GM21515 (cell line): Measurements from ENCODE around the gene NDUFS2.
A peak's percentile ranks its signal among the peaks of the same experiment; 100 is the strongest.

Source experiments
- ATAC-seq: cut with Tn5 transposase; IDR thresholded peaks from one replicate; pipeline ENCODE4 v1.9.1; 2021; ENCODE audit not compliant: unreplicated experiment

Gene NDUFS2

DNA sequence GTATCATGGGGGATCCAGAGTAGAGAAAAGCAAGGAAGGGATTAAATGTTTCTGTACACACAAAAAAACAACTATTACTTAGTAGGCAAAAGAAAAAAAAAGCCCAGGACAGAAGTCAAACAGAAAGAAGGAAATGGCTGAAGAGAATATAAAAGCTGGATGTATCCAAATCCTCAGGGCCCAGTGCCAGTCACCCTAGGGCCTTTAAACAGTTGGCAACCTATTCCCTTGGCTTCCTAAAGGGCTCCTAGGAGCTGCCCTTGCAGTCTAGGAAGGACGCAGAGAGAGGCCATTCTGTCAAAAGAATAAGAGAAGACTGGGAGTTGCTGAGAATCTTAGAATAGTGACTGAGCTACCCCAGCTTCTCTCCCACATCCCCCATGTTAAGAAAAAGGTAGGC lies 29.8 kb upstream of the NDUFS2 start:
- no peak for ATAC-seq

- ATAC-seq, result no peak
These were observed 29.3 kb upstream of the NDUFS2 start for GRCh38 chr1:161172776-161173376.

- no peak for ATAC-seq
These were observed 28.5 kb upstream of the NDUFS2 start for GRCh38 chr1:161173711-161174110.

DNA sequence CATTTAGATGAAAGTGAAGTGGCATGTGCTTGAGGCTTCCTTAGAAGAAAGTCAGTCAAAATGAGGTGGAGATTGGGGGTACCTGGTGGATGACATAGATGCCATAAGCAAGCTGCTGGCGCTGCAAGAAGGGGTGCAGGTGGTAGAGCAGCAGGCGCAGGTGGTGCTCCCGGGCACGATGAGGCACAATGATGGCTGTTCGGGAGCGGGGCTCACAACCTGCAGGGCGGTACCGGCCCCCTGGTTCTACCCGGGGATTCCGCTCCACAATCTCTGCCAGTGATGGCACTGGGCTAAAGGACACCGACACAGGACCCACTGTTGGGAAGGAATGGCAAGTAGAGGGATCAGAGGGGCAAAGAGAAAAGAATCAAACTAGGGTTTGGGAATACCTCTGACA lies 27.3 kb upstream of the NDUFS2 start:
- no peak for ATAC-seq

- ATAC-seq, result no peak
These were observed 26.3 kb upstream of the NDUFS2 start for GRCh38 chr1:161175771-161176453.

- peak; percentile 2 for ATAC-seq
These were observed 25.6 kb upstream of the NDUFS2 start for GRCh38 chr1:161176468-161177111.

DNA sequence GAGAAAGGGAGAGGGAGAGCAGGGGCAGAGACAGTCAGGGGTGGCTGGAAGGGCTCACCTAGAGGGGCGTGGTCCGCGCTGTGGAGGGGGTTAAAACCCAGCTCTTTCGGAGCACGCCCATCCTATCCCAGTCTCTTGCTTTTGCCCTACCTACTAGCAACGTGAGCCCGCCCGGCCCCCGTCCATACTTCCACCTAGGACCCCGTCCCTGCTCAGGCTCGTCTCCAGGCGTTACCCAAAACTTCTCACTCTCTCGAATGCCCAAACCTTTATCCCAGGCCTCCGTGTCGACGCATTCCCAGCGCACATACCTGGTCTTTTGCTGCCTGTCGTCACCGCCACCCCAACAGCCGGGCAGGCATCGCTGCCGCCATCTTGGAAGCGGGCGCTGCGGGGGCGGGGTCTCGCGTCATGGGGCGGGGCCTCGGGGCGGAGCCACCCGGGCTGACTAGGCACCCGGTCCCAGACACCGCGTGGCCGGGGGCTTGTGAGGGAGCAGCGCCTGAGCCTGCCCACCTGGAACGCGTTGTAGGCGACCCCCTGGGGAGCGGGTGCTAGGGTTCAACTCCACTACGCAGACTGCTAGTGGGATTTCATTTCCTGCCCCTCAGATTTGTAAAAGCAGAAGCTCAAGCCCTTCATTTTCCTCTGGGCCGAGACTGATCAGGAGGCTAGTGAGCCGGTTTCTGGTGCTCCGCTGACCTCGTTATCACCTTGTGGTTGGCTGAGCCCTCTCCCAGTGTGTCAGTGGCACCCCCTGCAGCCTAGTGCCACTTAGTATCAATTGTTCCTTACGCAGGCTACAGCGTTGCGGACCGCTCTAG lies 24.8 kb upstream of the NDUFS2 start, which contains the start of gene B4GALT3:
Gene B4GALT3, minus strand, starts transcription at position 396 of the 824 bp plus-strand sequence. CDS start 1,447 bp downstream, outside the sequence.
- peak; percentile 73 for ATAC-seq

- no peak for ATAC-seq
These were observed 24.3 kb upstream of the NDUFS2 start for GRCh38 chr1:161177936-161178244.

GRCh38 chr1:161179698-161180097 lies 22.5 kb upstream of the NDUFS2 start:
- no peak for ATAC-seq

GRCh38 chr1:161180639-161181038 lies 21.5 kb upstream of the NDUFS2 start:
- ATAC-seq, result no peak

DNA sequence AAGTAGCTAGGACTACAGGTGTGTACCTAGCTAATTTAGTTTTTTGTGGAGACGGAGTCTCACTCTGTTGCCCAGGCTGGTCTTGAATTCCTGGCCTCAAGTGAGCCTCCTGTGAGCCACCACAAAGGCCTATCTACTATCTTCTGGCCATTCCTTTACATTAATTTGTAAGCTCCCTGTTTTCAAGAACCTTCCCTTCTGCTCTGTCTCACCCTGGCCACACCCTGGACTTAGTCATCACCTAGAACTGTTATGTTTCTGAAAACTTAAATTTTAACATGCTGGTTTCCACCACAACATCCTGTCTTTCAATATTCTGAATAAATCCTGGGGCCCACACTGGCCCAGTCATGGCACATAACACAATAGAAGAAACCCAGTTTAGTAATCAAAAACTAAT lies 20.0 kb upstream of the NDUFS2 start:
- ATAC-seq, result peak; percentile 38

GRCh38 chr1:161185282-161185682 lies 16.9 kb upstream of the NDUFS2 start:
- peak; percentile 60 for ATAC-seq

GRCh38 chr1:161185732-161186311 lies 16.3 kb upstream of the NDUFS2 start:
- ATAC-seq, result peak; percentile 23

GRCh38 chr1:161187311-161187710 lies 14.9 kb upstream of the NDUFS2 start:
- ATAC-seq, result no peak

GRCh38 chr1:161188381-161188780 lies 13.8 kb upstream of the NDUFS2 start:
- ATAC-seq, result no peak

- ATAC-seq, result no peak
These were observed 13.1 kb upstream of the NDUFS2 start for GRCh38 chr1:161189036-161189435.

DNA sequence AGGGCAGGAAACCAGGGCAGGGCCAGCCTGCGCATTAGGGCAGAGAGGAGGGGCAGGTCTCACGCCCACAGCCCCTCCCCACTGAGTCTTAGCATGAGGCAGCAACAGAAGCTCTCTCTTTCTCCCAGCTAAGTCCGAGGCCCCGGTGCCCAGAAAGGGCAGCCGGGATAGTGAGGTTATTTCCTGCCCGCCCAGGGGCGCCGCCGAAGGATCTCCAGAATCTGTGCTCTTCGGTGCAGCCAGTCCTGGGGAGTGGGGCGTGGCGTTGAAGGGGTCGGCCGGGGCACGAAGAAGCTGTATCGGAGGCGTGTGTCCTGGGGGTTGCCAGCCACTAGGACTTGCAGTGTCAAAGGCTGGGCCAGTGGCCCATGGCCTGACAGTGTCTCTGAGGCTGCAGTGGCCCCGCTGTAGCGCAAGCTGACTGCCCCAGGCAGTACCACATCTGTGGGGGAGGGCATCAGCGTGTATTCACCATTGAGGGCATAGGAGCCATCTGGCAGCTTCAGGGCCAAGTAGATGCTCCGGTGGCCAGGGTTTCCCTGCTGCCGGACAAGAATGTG lies 11.1 kb upstream of the NDUFS2 start:
- no peak for ATAC-seq

DNA sequence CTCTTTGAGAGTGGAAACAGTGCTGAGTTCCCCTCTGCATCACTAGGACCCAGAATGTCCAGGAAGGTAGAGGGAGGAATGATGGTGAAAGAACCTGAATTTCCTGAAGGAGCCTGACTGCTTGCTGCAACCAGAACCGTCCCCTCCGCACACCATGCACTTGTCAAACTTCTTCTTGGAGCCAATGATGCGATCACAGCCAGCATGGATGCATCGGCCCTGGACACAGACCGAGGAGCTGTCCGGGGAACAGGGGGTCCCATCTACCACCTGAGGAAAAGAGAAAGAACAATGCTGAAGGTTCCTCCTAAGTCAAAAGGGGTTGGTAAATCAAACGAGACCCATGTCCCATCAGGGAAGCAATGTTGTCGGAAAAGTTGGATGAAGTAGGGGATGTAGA lies 10.2 kb upstream of the NDUFS2 start:
- ATAC-seq, result no peak

- no peak for ATAC-seq
These were observed 9.4 kb upstream of the NDUFS2 start for GRCh38 chr1:161192476-161193465.
